HEK293 (cell line): ENCODE results near the gene FEV.
"Not testable (repeated sequence)": the region's sequence is repeated elsewhere in the genome, so short reads cannot be mapped to it uniquely, and the experiment has no call there.

Experiments
- CTCF ChIA-PET: fragments of 350-600 bp; formaldehyde crosslinking; extraction: SDS; loops from one replicate; lab custom pipeline; 2021; ENCODE audit warnings: antibody characterized with exemption; lab: Yijun Ruan, JAX
- POLR2A ChIA-PET: fragments of 300-600 bp; formaldehyde crosslinking; extraction: SDS; loops from one replicate; lab custom pipeline; 2020; ENCODE audit warnings: antibody characterized with exemption, inconsistent platforms; lab: Yijun Ruan, JAX
- H3K27ac ChIP-seq: fragments of 200-500 bp; sonication (Bioruptor generic); 2 replicates; pipeline ENCODE4 v1.5.1; 2014; ENCODE audit warnings: low read depth, low read length, control low read depth, inconsistent platforms; ENCODE audit errors: extremely low read depth
- H3K36me3 ChIP-seq, 2 experiments: fragments of 200-500 bp in 1 of 2; sonication (Bioruptor generic) in 1 of 2; 1 replicate in 1 of 2; 2 replicates in 1 of 2; pipeline ENCODE4 v1.5.1; 2014 to 2017; ENCODE audit warnings: inconsistent platforms in 2 of 2, low read length in 2 of 2; ENCODE audit not compliant: control insufficient read depth in 2 of 2, insufficient read depth in 1 of 2
- H3K4me1 ChIP-seq: fragments of 200-500 bp; sonication (Bioruptor generic); 2 replicates; pipeline ENCODE4 v1.5.1; 2014; ENCODE audit warnings: mild to moderate bottlenecking, low read length, inconsistent platforms; ENCODE audit not compliant: control insufficient read depth, insufficient read depth
- H3K4me3 ChIP-seq: 2 replicates; pipeline ENCODE4 v1.5.1; 2011; ENCODE audit warnings: low read depth, mild to moderate bottlenecking, control low read depth, low read length, moderate library complexity
- H3K9me3 ChIP-seq: fragments of 200-500 bp; sonication (Bioruptor generic); 2 replicates; pipeline ENCODE4 v1.5.1; 2014; ENCODE audit warnings: low read depth, low read length, inconsistent platforms; ENCODE audit not compliant: control insufficient read depth, insufficient read depth
- BCL11A ChIP-seq: fragments of 450-650 bp; formaldehyde crosslinking; IDR thresholded peaks from 2 replicates; pipeline ENCODE4 v1.5.1; 2016; ENCODE audit warnings: low read depth, missing biosample characterization, missing genetic modification characterization
- KLF1 ChIP-seq: fragments of 450-650 bp; formaldehyde crosslinking; IDR thresholded peaks from 2 replicates; pipeline ENCODE4 v1.5.1; 2016; ENCODE audit warnings: missing biosample characterization, missing genetic modification characterization
- SCRT1 ChIP-seq: fragments of 450-650 bp; formaldehyde crosslinking; IDR thresholded peaks from 2 replicates; pipeline ENCODE4 v1.5.1; 2016; ENCODE audit warnings: missing biosample characterization, missing genetic modification characterization, borderline replicate concordance
- SCRT2 ChIP-seq: fragments of 450-650 bp; formaldehyde crosslinking; IDR thresholded peaks from 2 replicates; pipeline ENCODE4 v1.5.1; 2016; ENCODE audit warnings: missing biosample characterization, missing genetic modification characterization
- ZNF362 ChIP-seq: fragments of 450-650 bp; formaldehyde crosslinking; IDR thresholded peaks from 2 replicates; pipeline ENCODE4 v1.5.1; 2016; ENCODE audit warnings: missing biosample characterization, missing genetic modification characterization

The FEV gene

GRCh38 chr2:218944759-218945404 lies 40.1 kb downstream of the FEV start:
- POLR2A ChIA-PET = interaction anchor here (0.7 kb wide), 1 partner anchor 118 kb away, joined by 6 read pairs; no protein-coding TSS in a partner anchor
- no peak overlapping the region for H3K27ac ChIP-seq
- H3K36me3 ChIP-seq = no peaks in the 10 kb centered on the region
- no peaks in the 10 kb centered on the region for H3K9me3 ChIP-seq
- no peak for TF ChIP-seq KLF1 (tag by site-specific recombination)
- TF ChIP-seq SCRT2 = peak; percentile 84
- TF ChIP-seq SCRT1 (tag by site-specific recombination) = peak; percentile 62; the same call in 1 of the 2 replicates
- no peak for TF ChIP-seq BCL11A (tag by site-specific recombination)
- TF ChIP-seq ZNF362 (tag by site-specific recombination) = no peak
- CTCF ChIA-PET = interaction anchor here (0.6 to 1.3 kb wide), 6 partner anchors 9 to 69 kb away, joined by 3 read pairs; no protein-coding TSS in a partner anchor
- no peaks in the 10 kb centered on the region for H3K4me1 ChIP-seq
- no peak overlapping the region for H3K4me3 ChIP-seq

DNA sequence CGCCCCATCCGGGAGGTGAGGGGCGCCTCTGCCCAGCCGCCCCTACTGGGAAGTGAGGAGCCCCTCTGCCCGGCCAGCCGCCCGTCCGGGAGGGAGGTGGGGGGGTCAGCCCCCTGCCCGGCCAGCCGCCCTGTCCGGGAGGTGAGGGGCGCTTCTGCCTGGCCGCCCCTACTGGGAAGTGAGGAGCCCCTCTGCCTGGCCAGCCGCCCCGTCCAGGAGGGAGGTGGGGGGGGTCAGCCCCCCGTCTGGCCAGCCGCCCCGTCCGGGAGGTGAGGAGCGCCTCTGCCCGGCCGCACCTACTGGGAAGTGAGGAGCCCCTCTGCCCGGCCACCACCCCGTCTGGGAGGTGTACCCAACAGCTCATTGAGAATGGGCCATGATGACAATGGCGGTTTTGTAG lies 53.2 kb downstream of the FEV start:
- H3K9me3 ChIP-seq, H3K4me1 ChIP-seq, H3K4me3 ChIP-seq, H3K36me3 ChIP-seq, H3K27ac ChIP-seq, POLR2A ChIA-PET, CTCF ChIA-PET: not testable (repeated sequence)
